ENCODE measurements around the gene RBBP6. TPM values are rescaled to one million over a fixed set of nuclear protein-coding genes. Genes with fewer than 3 reads are reported as not detected.

The RBBP6 gene
- total and polyA plus RNA-seq, 9 of the 15 experiments (the other 6 are each of a cell fraction or from before 2014, with no cell fraction given) = 19.2 to 76.6 (median 42.7) TPM

GRCh38 chr16:24518498-24518897 is 20.9 kb upstream of the RBBP6 start (continued):
- TF ChIP-seq MAFG (tag; conservative IDR thresholded peaks at IDR 0.05) (no peak), IFI16 (CRISPR knock-in tag; IDR thresholded peaks at IDR 0.05) (no peak), MTA1 (IDR thresholded peaks at IDR 0.05; ENCODE audit: borderline replicate concordance) (0 out of 2 replicates have a peak, but pooled peaks have one; percentile 22), DACH1 (IDR thresholded peaks at IDR 0.05; ENCODE audit: partially characterized antibody) (peak; percentile 97)

- Histone ChIP-seq H3K27me3 (ENCODE audit: control insufficient read depth in 2 of 2, insufficient read depth in 2 of 2, low read length in 2 of 2) (peaks cover 15 to 32% of the 10 kb centered on the region in 2 experiments; a peak in 4 of 5 replicates), H3K4me1 (replicated peaks in 1 of 2; ENCODE audit: control insufficient read depth in 2 of 2, insufficient read depth in 2 of 2, low read length in 2 of 2) (0 out of 5 replicates have a peak, but pooled peaks cover 0 to 3% of the 10 kb centered on the region in 2 experiments), H3K4me2 (ENCODE audit: insufficient read depth, low read length) (no peak overlapping the region), H2AFZ (ENCODE audit: low read depth, low read length) (no peak overlapping the region), H4K20me1 (replicated peaks; ENCODE audit: control insufficient read depth, insufficient read depth, low read length) (no peaks in the 10 kb centered on the region), H3K4me3 (no peak overlapping the region), H3K9ac (ENCODE audit: insufficient read depth in 1 of 2, low read depth in 2 of 2, low read length in 2 of 2) (no peak overlapping the region), H3K36me3 (ENCODE audit: control insufficient read depth, insufficient read depth, low read length) (no peaks in the 10 kb centered on the region), H3K9me1 (ENCODE audit: control insufficient read depth, insufficient read depth, low read length) (no peaks in the 10 kb centered on the region), H3K9me3 (replicated peaks; ENCODE audit: control insufficient read depth, insufficient read depth, low read depth, low read length) (no peaks in the 10 kb centered on the region), H3K79me2 (ENCODE audit: control insufficient read depth, insufficient read depth, low read length) (no peaks in the 10 kb centered on the region), H3K27ac (ENCODE audit: extremely low read depth, low read depth, low read length) (no peak overlapping the region)
- FAIRE-seq (no peak), ATAC-seq (no peak), DNase-seq (ENCODE audit: extremely low read depth in 1 of 4, low spot score in 3 of 4) (no peak)
- in situ Hi-C loops (cut with MboI) (no loop called here), intact Hi-C loops (cut with micrococcal nuclease) (no loop called here)
- BruUV-seq (replicated peaks) = no TSS peak
- 17% methylated on average over 3 of the region's 3 CpGs for WGBS (ENCODE audit: insufficient coverage, low coverage, missing lambda C conversion rate)
- ChIA-PET CTCF (ENCODE audit: low intra/inter-chr PET ratio) (no interaction called here), POLR2A (no interaction called here)
- TF ChIP-seq E2F3 (CRISPR knock-in tag; IDR thresholded peaks at IDR 0.05) = no peak
- no peak for TF ChIP-seq CREB1 (IDR thresholded peaks at IDR 0.05)
- TF ChIP-seq CREB1 (CRISPR knock-in tag; IDR thresholded peaks at IDR 0.05) = no peak
- no peak for TF ChIP-seq DMBX1 (CRISPR knock-in tag; IDR thresholded peaks at IDR 0.05; ENCODE audit: borderline replicate concordance)
- no peak for TF ChIP-seq SOX6 (IDR thresholded peaks at IDR 0.05)
- TF ChIP-seq E2F6 (IDR thresholded peaks at IDR 0.05; ENCODE audit: borderline replicate concordance in 1 of 2, extremely low read depth in 1 of 2, insufficient read depth in 1 of 2, insufficient read length in 1 of 2, low read depth in 1 of 2, low read length in 1 of 2, poor library complexity in 1 of 2, severe bottlenecking in 1 of 2) = no peak
- TF ChIP-seq TCFL5 (CRISPR knock-in tag; conservative IDR thresholded peaks at IDR 0.05) = no peak
- no peak for TF ChIP-seq TEAD1 (CRISPR knock-in tag; IDR thresholded peaks at IDR 0.05)
- TF ChIP-seq RBM17 (IDR thresholded peaks at IDR 0.05; ENCODE audit: borderline replicate concordance, low read depth, low read length) = no peak
- TF ChIP-seq DNMT1 (IDR thresholded peaks at IDR 0.05) = no peak
- no peak for TF ChIP-seq MYBL2 (IDR thresholded peaks at IDR 0.05; ENCODE audit: low read depth)
- TF ChIP-seq MYBL2 (CRISPR knock-in tag; IDR thresholded peaks at IDR 0.05; ENCODE audit: borderline replicate concordance) = no peak
- no peak for TF ChIP-seq SREBF1 (IDR thresholded peaks at IDR 0.05; ENCODE audit: borderline replicate concordance, low read depth, low read length)
- TF ChIP-seq RFX5 (IDR thresholded peaks at IDR 0.05; ENCODE audit: low read depth, low read length) = no peak
- no peak for TF ChIP-seq TRIM24 (IDR thresholded peaks at IDR 0.05)
- TF ChIP-seq ZNF277 (CRISPR knock-in tag; IDR thresholded peaks at IDR 0.05; ENCODE audit: borderline replicate concordance) = no peak
- TF ChIP-seq ZNF232 (CRISPR knock-in tag; IDR thresholded peaks at IDR 0.05) = no peak
- TF ChIP-seq CEBPG (CRISPR knock-in tag; IDR thresholded peaks at IDR 0.05) = no peak
- no peak for TF ChIP-seq CEBPG (tag; conservative IDR thresholded peaks at IDR 0.05 in 1 of 2, IDR thresholded peaks at IDR 0.05 in 1 of 2)
These were observed 18.4 kb upstream of the RBBP6 start for GRCh38 chr16:24520983-24521382.
